HG02642 (cell line): Measurements from ENCODE around the gene CDAN1.
"Not testable (repeated sequence)": the region's sequence is repeated elsewhere in the genome, so short reads cannot be mapped to it uniquely, and the experiment has no call there.

ENCODE experiments used
- ATAC-seq: cut with Tn5 transposase; IDR thresholded peaks from one replicate; pipeline ENCODE4 v1.9.1; 2021; ENCODE audit warnings: mild to moderate bottlenecking; ENCODE audit not compliant: unreplicated experiment, poor library complexity

Gene CDAN1

GRCh38 chr15:42712584-42712983 is 24.3 kb downstream of the CDAN1 start:
- ATAC-seq: no peak

- ATAC-seq: no peak
Measured at GRCh38 chr15:42711746-42712145, 25.2 kb downstream of the CDAN1 start.

- no peak for ATAC-seq
Measured at GRCh38 chr15:42710662-42711061, 26.3 kb downstream of the CDAN1 start.

- no peak for ATAC-seq
Measured at GRCh38 chr15:42707873-42708544, 28.9 kb downstream of the CDAN1 start.

- ATAC-seq: no peak
Measured at GRCh38 chr15:42707068-42707467, 29.9 kb downstream of the CDAN1 start.

- ATAC-seq: no peak
Measured at GRCh38 chr15:42705336-42705735, 31.6 kb downstream of the CDAN1 start.

- ATAC-seq: peak; percentile 71
Measured at GRCh38 chr15:42704492-42704926, 32.4 kb downstream of the CDAN1 start.

- no peak for ATAC-seq
Measured at GRCh38 chr15:42696626-42697025, 40.3 kb downstream of the CDAN1 start.

- no peak for ATAC-seq
Measured at GRCh38 chr15:42695527-42696071, 41.3 kb downstream of the CDAN1 start.

GRCh38 chr15:42694398-42694797 is 42.5 kb downstream of the CDAN1 start:
- no peak for ATAC-seq

GRCh38 chr15:42693942-42694341 is 43.0 kb downstream of the CDAN1 start:
- no peak for ATAC-seq

- ATAC-seq: no peak
Measured at GRCh38 chr15:42693496-42693895, 43.4 kb downstream of the CDAN1 start.

GRCh38 chr15:42692997-42693396 is 43.9 kb downstream of the CDAN1 start:
- ATAC-seq: no peak

- no peak for ATAC-seq
Measured at GRCh38 chr15:42692536-42692935, 44.4 kb downstream of the CDAN1 start.

- ATAC-seq: no peak
Measured at GRCh38 chr15:42691770-42692169, 45.2 kb downstream of the CDAN1 start.

GRCh38 chr15:42691308-42691707 is 45.6 kb downstream of the CDAN1 start:
- ATAC-seq: no peak

- no peak for ATAC-seq
Measured at GRCh38 chr15:42688301-42688700, 48.6 kb downstream of the CDAN1 start.

- no peak for ATAC-seq
Measured at GRCh38 chr15:42687740-42688139, 49.2 kb downstream of the CDAN1 start.

- ATAC-seq: no peak
Measured at GRCh38 chr15:42686281-42686680, 50.6 kb downstream of the CDAN1 start.

- ATAC-seq: no peak
Measured at GRCh38 chr15:42681119-42681518, 55.8 kb downstream of the CDAN1 start.

GRCh38 chr15:42680142-42680482 is 56.8 kb downstream of the CDAN1 start:
- ATAC-seq: not testable (repeated sequence)
